HEK293 (cell line): ENCODE measurements around the gene DIS3L2.

Experiments
- CTCF ChIA-PET: fragments of 350-600 bp; formaldehyde crosslinking; extraction: SDS; loops from one replicate; lab custom pipeline; 2021; ENCODE audit warnings: antibody characterized with exemption; lab: Yijun Ruan, JAX
- POLR2A ChIA-PET: fragments of 300-600 bp; formaldehyde crosslinking; extraction: SDS; loops from one replicate; lab custom pipeline; 2020; ENCODE audit warnings: antibody characterized with exemption, inconsistent platforms; lab: Yijun Ruan, JAX
- H3K27ac ChIP-seq: fragments of 200-500 bp; sonication (Bioruptor generic); 2 replicates; pipeline ENCODE4 v1.5.1; 2014; ENCODE audit warnings: low read depth, low read length, control low read depth, inconsistent platforms; ENCODE audit errors: extremely low read depth
- H3K36me3 ChIP-seq, 2 experiments: fragments of 200-500 bp in 1 of 2; sonication (Bioruptor generic) in 1 of 2; 1 replicate in 1 of 2; 2 replicates in 1 of 2; pipeline ENCODE4 v1.5.1; 2014 to 2017; ENCODE audit warnings: inconsistent platforms in 2 of 2, low read length in 2 of 2; ENCODE audit not compliant: control insufficient read depth in 2 of 2, insufficient read depth in 1 of 2
- H3K4me1 ChIP-seq: fragments of 200-500 bp; sonication (Bioruptor generic); 2 replicates; pipeline ENCODE4 v1.5.1; 2014; ENCODE audit warnings: mild to moderate bottlenecking, low read length, inconsistent platforms; ENCODE audit not compliant: control insufficient read depth, insufficient read depth
- H3K4me3 ChIP-seq: 2 replicates; pipeline ENCODE4 v1.5.1; 2011; ENCODE audit warnings: low read depth, mild to moderate bottlenecking, control low read depth, low read length, moderate library complexity
- H3K9me3 ChIP-seq: fragments of 200-500 bp; sonication (Bioruptor generic); 2 replicates; pipeline ENCODE4 v1.5.1; 2014; ENCODE audit warnings: low read depth, low read length, inconsistent platforms; ENCODE audit not compliant: control insufficient read depth, insufficient read depth
- EGR2 ChIP-seq: fragments of 450-650 bp; formaldehyde crosslinking; IDR thresholded peaks from 2 replicates; pipeline ENCODE4 v1.5.1; 2016; ENCODE audit warnings: low read depth, missing biosample characterization, missing genetic modification characterization
- GFI1B ChIP-seq: fragments of 450-650 bp; formaldehyde crosslinking; IDR thresholded peaks from 2 replicates; pipeline ENCODE4 v1.5.1; 2016; ENCODE audit warnings: missing biosample characterization, missing genetic modification characterization
- INSM2 ChIP-seq: fragments of 450-650 bp; formaldehyde crosslinking; IDR thresholded peaks from 2 replicates; pipeline ENCODE4 v1.5.1; 2016; ENCODE audit warnings: missing biosample characterization, missing genetic modification characterization
- KLF10 ChIP-seq: fragments of 450-650 bp; IDR thresholded peaks from 2 replicates; pipeline ENCODE4 v1.5.1; 2018; ENCODE audit warnings: missing biosample characterization, mild to moderate bottlenecking, missing genetic modification characterization
- SP2 ChIP-seq: fragments of 450-650 bp; formaldehyde crosslinking; IDR thresholded peaks from 2 replicates; pipeline ENCODE4 v1.5.1; 2016; ENCODE audit warnings: missing biosample characterization, missing genetic modification characterization
- ZBTB20 ChIP-seq: fragments of 450-650 bp; formaldehyde crosslinking; IDR thresholded peaks from 2 replicates; pipeline ENCODE4 v1.5.1; 2016; ENCODE audit warnings: missing biosample characterization, missing genetic modification characterization
- ZBTB26 ChIP-seq: fragments of 450-650 bp; formaldehyde crosslinking; optimal IDR thresholded peaks from 2 replicates; pipeline ENCODE3; 2016; ENCODE audit warnings: missing biosample characterization, mild to moderate bottlenecking, missing genetic modification characterization
- ZFHX2 ChIP-seq: fragments of 450-650 bp; formaldehyde crosslinking; conservative IDR thresholded peaks from 2 replicates; pipeline ENCODE4 v1.5.1; 2016; ENCODE audit warnings: missing biosample characterization, missing genetic modification characterization
- ZNF292 ChIP-seq: fragments of 450-650 bp; formaldehyde crosslinking; IDR thresholded peaks from 2 replicates; pipeline ENCODE4 v1.5.1; 2016; ENCODE audit warnings: low read depth, missing biosample characterization, missing genetic modification characterization, borderline replicate concordance
- ZNF473 ChIP-seq: fragments of 450-650 bp; formaldehyde crosslinking; IDR thresholded peaks from 2 replicates; pipeline ENCODE4 v1.5.1; 2017; ENCODE audit warnings: missing biosample characterization, missing genetic modification characterization
- ZNF48 ChIP-seq: fragments of 450-650 bp; formaldehyde crosslinking; IDR thresholded peaks from 2 replicates; pipeline ENCODE4 v1.5.1; 2016; ENCODE audit warnings: missing biosample characterization, missing genetic modification characterization
- ZNF610 ChIP-seq: fragments of 450-650 bp; formaldehyde crosslinking; IDR thresholded peaks from 2 replicates; pipeline ENCODE4 v1.5.1; 2016; ENCODE audit warnings: missing biosample characterization, missing genetic modification characterization, borderline replicate concordance
- ZSCAN4 ChIP-seq: fragments of 450-650 bp; formaldehyde crosslinking; IDR thresholded peaks from 2 replicates; pipeline ENCODE4 v1.5.1; 2017; ENCODE audit warnings: missing biosample characterization, missing genetic modification characterization
- TF ChIP-seq, protein P1 (sequence below): fragments of 450-650 bp; formaldehyde crosslinking; IDR thresholded peaks from 2 replicates; pipeline ENCODE4 v1.5.1; 2016; ENCODE audit warnings: missing biosample characterization, missing genetic modification characterization
- TF ChIP-seq, protein P2 (sequence below): fragments of 450-650 bp; formaldehyde crosslinking; IDR thresholded peaks from 2 replicates; pipeline ENCODE4 v1.5.1; 2016; ENCODE audit warnings: missing biosample characterization, missing genetic modification characterization
- TF ChIP-seq, protein P3 (sequence below): fragments of 450-650 bp; formaldehyde crosslinking; IDR thresholded peaks from 2 replicates; pipeline ENCODE4 v1.5.1; 2017; ENCODE audit warnings: missing biosample characterization, missing genetic modification characterization
- TF ChIP-seq, protein P4 (sequence below): fragments of 450-650 bp; formaldehyde crosslinking; IDR thresholded peaks from 2 replicates; pipeline ENCODE4 v1.5.1; 2017; ENCODE audit warnings: missing biosample characterization, missing genetic modification characterization

The DIS3L2 gene

GRCh38 chr2:231985823-231986261 is 24.3 kb downstream of the DIS3L2 start:
- Histone ChIP-seq H3K4me3 (no peak overlapping the region), H3K4me1 (peaks cover 13% of the 10 kb centered on the region; the same call in 1 of the 2 replicates), H3K36me3 (no peaks in the 10 kb centered on the region; a peak in 1 of 3 replicates), H3K9me3 (no peaks in the 10 kb centered on the region), H3K27ac (no peak overlapping the region)
- ChIA-PET CTCF (interaction anchor here (0.7 to 1.9 kb wide), 4 partner anchors 16 to 61 kb away, joined by 3 to 6 read pairs (median 3); no protein-coding TSS in a partner anchor), POLR2A (no interaction called here)
- TF ChIP-seq SP2 (tag by site-specific recombination) (peak; percentile 69), ZNF292 (no peak), ZNF48 (tag by site-specific recombination) (no peak), EGR2 (tag by site-specific recombination) (peak; percentile 28; the same call in 1 of the 2 replicates), ZBTB26 (tag by site-specific recombination) (no peak), ZFHX2 (tag by site-specific recombination) (peak; percentile 37; the same call in 1 of the 2 replicates), ZSCAN4 (tag by site-specific recombination) (no peak), ZNF610 (tag by site-specific recombination) (no peak), ZNF473 (tag by site-specific recombination) (no peak), KLF10 (tag by site-specific recombination) (no peak)
- TF ChIP-seq, protein P1, sequence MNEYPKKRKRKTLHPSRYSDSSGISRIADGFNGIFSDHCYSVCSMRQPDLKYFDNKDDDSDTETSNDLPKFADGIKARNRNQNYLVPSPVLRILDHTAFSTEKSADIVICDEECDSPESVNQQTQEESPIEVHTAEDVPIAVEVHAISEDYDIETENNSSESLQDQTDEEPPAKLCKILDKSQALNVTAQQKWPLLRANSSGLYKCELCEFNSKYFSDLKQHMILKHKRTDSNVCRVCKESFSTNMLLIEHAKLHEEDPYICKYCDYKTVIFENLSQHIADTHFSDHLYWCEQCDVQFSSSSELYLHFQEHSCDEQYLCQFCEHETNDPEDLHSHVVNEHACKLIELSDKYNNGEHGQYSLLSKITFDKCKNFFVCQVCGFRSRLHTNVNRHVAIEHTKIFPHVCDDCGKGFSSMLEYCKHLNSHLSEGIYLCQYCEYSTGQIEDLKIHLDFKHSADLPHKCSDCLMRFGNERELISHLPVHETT (tag by site-specific recombination), result no peak
- TF ChIP-seq, protein P2, sequence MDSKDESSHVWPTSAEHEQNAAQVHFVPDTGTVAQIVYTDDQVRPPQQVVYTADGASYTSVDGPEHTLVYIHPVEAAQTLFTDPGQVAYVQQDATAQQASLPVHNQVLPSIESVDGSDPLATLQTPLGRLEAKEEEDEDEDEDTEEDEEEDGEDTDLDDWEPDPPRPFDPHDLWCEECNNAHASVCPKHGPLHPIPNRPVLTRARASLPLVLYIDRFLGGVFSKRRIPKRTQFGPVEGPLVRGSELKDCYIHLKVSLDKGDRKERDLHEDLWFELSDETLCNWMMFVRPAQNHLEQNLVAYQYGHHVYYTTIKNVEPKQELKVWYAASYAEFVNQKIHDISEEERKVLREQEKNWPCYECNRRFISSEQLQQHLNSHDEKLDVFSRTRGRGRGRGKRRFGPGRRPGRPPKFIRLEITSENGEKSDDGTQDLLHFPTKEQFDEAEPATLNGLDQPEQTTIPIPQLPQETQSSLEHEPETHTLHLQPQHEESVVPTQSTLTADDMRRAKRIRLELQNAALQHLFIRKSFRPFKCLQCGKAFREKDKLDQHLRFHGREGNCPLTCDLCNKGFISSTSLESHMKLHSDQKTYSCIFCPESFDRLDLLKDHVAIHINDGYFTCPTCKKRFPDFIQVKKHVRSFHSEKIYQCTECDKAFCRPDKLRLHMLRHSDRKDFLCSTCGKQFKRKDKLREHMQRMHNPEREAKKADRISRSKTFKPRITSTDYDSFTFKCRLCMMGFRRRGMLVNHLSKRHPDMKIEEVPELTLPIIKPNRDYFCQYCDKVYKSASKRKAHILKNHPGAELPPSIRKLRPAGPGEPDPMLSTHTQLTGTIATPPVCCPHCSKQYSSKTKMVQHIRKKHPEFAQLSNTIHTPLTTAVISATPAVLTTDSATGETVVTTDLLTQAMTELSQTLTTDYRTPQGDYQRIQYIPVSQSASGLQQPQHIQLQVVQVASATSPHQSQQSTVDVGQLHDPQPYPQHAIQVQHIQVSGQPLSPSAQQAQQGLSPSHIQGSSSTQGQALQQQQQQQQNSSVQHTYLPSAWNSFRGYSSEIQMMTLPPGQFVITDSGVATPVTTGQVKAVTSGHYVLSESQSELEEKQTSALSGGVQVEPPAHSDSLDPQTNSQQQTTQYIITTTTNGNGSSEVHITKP (tag by site-specific recombination), result peak; percentile 86

- H3K27ac ChIP-seq, result no peak overlapping the region
- ChIA-PET POLR2A (interaction anchor here (1.0 to 1.6 kb wide), 2 partner anchors 14 to 26 kb away, joined by 3 to 4 read pairs; partner anchors contain the start of gene DIS3L2), CTCF (interaction anchor here (0.7 to 1.9 kb wide), 2 partner anchors 8 to 62 kb away, joined by 3 to 6 read pairs; no protein-coding TSS in a partner anchor)
- TF ChIP-seq INSM2 (no peak), GFI1B (tag by site-specific recombination) (0 out of 2 replicates have a peak, but pooled peaks have one; percentile 47), ZBTB20 (tag by site-specific recombination) (peak; percentile 41; the same call in 1 of the 2 replicates)
- TF ChIP-seq, protein P3, sequence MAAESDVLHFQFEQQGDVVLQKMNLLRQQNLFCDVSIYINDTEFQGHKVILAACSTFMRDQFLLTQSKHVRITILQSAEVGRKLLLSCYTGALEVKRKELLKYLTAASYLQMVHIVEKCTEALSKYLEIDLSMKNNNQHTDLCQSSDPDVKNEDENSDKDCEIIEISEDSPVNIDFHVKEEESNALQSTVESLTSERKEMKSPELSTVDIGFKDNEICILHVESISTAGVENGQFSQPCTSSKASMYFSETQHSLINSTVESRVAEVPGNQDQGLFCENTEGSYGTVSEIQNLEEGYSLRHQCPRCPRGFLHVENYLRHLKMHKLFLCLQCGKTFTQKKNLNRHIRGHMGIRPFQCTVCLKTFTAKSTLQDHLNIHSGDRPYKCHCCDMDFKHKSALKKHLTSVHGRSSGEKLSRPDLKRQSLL (tag by site-specific recombination), result peak; percentile 10; the same call in 1 of the 2 replicates
- TF ChIP-seq, protein P4, sequence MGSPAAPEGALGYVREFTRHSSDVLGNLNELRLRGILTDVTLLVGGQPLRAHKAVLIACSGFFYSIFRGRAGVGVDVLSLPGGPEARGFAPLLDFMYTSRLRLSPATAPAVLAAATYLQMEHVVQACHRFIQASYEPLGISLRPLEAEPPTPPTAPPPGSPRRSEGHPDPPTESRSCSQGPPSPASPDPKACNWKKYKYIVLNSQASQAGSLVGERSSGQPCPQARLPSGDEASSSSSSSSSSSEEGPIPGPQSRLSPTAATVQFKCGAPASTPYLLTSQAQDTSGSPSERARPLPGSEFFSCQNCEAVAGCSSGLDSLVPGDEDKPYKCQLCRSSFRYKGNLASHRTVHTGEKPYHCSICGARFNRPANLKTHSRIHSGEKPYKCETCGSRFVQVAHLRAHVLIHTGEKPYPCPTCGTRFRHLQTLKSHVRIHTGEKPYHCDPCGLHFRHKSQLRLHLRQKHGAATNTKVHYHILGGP (tag by site-specific recombination), result no peak
- H3K9me3 ChIP-seq, result no peaks in the 10 kb centered on the region
- H3K4me1 ChIP-seq, result peaks cover 13% of the 10 kb centered on the region; the same call in 1 of the 2 replicates
- no peak overlapping the region for H3K4me3 ChIP-seq
- H3K36me3 ChIP-seq, result no peaks in the 10 kb centered on the region; a peak in 1 of 3 replicates
Measured at GRCh38 chr2:231987124-231987727, 25.7 kb downstream of the DIS3L2 start.
